ENCODE results near the gene NFXL1. TPM values are rescaled to one million over a fixed set of nuclear protein-coding genes. Genes with fewer than 3 reads are reported as not detected.

NFXL1 gene
- total and polyA plus RNA-seq, 12 donors: 2.3 to 6.3 (median 4.9) TPM

DNA sequence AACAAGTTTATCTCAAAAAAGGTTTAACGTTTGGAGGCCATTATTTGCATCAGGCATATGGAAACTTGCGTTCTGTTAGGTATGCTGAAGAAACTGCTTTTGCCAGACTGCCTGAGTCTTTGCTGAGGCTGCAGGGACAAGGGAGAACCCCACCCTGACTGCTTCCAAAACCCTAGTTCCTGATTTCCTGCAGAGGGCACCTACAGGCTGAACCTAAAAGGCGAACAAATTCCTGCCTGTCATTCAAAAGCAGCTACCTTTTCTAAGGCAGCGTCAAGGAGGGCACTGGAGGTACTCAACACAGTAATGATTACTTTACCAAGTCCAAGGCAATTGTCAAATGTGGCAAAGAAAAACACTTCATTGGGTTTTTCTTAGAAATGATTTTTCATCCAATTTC lies 75.9 kb downstream of the NFXL1 start:
- Histone ChIP-seq H3K4me1 (peaks cover 2 to 44% (median 31%) of the 10 kb centered on the region in 9 donors), H3K27me3 (peaks cover 0 to 28% (median 0%) of the 10 kb centered on the region in 7 donors), H3K27ac (peak overlapping the region in 5 of 10 donors; percentile 62 to 86 (median 66)), H3K4me3 (peak overlapping the region in 9 of 10 donors; percentile 32 to 77 (median 62)), H3K9me3 (no peaks in the 10 kb centered on the region), H3K36me3 (peaks cover 0 to 11% (median 0%) of the 10 kb centered on the region in 9 donors)
- 28 to 45% methylated on average over 4 of the region's 4 CpGs for WGBS, 2 donors
- intact Hi-C loops (cut with DNase I): loop anchor here in 8 of 10 donors (2.0 to 10.0 kb wide), 4 partner anchors 134 to 151 kb away; no protein-coding TSS in a partner anchor
- TF ChIP-seq, protein P1, sequence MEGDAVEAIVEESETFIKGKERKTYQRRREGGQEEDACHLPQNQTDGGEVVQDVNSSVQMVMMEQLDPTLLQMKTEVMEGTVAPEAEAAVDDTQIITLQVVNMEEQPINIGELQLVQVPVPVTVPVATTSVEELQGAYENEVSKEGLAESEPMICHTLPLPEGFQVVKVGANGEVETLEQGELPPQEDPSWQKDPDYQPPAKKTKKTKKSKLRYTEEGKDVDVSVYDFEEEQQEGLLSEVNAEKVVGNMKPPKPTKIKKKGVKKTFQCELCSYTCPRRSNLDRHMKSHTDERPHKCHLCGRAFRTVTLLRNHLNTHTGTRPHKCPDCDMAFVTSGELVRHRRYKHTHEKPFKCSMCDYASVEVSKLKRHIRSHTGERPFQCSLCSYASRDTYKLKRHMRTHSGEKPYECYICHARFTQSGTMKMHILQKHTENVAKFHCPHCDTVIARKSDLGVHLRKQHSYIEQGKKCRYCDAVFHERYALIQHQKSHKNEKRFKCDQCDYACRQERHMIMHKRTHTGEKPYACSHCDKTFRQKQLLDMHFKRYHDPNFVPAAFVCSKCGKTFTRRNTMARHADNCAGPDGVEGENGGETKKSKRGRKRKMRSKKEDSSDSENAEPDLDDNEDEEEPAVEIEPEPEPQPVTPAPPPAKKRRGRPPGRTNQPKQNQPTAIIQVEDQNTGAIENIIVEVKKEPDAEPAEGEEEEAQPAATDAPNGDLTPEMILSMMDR (IDR thresholded peaks at IDR 0.05): no peak
- DNase-seq: no peak
- ATAC-seq: no peak

GRCh38 chr4:47837908-47838294 lies 76.5 kb downstream of the NFXL1 start, which contains the start of gene CORIN:
CORIN (minus strand) TSS chr4:47838067; CDS start chr4:47837949, 118 bp downstream.
- Histone ChIP-seq H3K4me3 (peak within 1 kb of the TSS; percentile 32 to 77 (median 62)), H3K9me3 (peaks cover 0 to 5% (median 3%) of the 10 kb centered on the region in 11 donors), H3K27ac (peak within 1 kb of the TSS; percentile 6 to 86 (median 65)), H3K27me3 (peaks cover 0 to 28% (median 0%) of the 10 kb centered on the region in 7 donors), H3K36me3 (peaks cover 0 to 11% (median 0%) of the 10 kb centered on the region in 9 donors), H3K4me1 (peaks cover 2 to 44% (median 31%) of the 10 kb centered on the region in 9 donors)
- intact Hi-C loops (cut with DNase I): loop anchor here in 9 of 10 donors (2.0 to 10.0 kb wide), 5 partner anchors 131 to 151 kb away; no protein-coding TSS in a partner anchor
- 1 to 5% methylated on average over 16 of the region's 16 CpGs for WGBS, 2 donors
- ATAC-seq: peak in 4 of 8 donors; percentile 7 to 46 (median 12)
- DNase-seq: no peak
- TF ChIP-seq, protein P1 (IDR thresholded peaks at IDR 0.05): no peak

DNA sequence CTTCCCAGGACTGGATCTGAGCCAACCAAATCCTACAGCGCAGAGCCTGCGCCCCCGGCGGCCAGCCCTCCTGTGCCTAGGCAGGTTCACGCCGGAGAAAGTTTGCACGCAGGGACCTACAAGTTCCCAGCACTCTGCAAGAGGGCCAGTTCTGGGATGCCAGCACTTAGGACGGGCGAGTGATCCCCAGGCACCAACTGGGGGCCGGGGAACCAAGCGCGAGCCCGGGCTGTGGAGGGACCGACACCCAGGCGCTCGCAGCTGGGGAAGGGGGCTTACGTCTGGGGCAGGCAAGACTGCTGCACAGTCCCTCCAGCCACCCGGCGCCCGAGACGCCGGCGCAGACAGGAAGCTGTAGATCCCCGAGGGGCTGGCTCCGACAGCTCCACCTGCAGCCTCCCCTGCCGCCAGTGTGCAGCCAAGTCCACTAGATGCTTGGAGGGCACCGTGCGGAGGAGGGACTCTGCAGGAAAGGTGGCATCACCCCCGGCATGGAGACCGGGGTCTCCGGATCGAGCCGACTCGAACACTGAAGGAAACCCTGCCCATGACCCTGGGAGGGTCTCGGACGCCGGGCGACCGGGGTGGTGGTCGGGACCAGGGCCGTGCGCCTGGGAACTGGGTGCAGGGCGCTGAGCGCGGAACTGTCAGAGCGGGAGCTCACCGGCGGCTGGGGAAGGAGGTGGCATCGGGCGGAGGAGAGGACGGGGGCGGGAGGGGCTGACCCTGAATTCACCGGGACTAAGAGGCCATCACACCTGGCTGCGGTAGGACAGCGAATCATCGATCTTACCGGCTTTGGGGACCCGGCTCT lies 77.1 kb downstream of the NFXL1 start:
- H3K4me3 ChIP-seq: peak overlapping the region; percentile 32 to 77 (median 62)
- H3K27ac ChIP-seq: peak overlapping the region; percentile 6 to 86 (median 65)
- WGBS, 2 donors: 0 to 1% methylated on average over 57 to 58 of the region's 58 CpGs
- ATAC-seq (peak; percentile 51 to 86 (median 72)), DNase-seq (peak; percentile 24 to 53)
- peaks cover 0 to 9% (median 4%) of the 10 kb centered on the region in 11 donors for H3K9me3 ChIP-seq
- peaks cover 0 to 8% (median 0%) of the 10 kb centered on the region in 9 donors for H3K36me3 ChIP-seq
- intact Hi-C loops (cut with DNase I): loop anchor here in 9 of 10 donors (2.0 to 10.0 kb wide), 5 partner anchors 130 to 150 kb away; no protein-coding TSS in a partner anchor
- H3K4me1 ChIP-seq: peaks cover 2 to 44% (median 31%) of the 10 kb centered on the region in 9 donors
- peaks cover 0 to 28% (median 4%) of the 10 kb centered on the region in 7 donors for H3K27me3 ChIP-seq
- TF ChIP-seq, protein P1 (IDR thresholded peaks at IDR 0.05): peak in 1 of 9 donors; percentile 13

- peak overlapping the region; percentile 6 to 86 (median 65) for H3K27ac ChIP-seq
- H3K4me1 ChIP-seq: peaks cover 2 to 44% (median 31%) of the 10 kb centered on the region in 9 donors
- H3K27me3 ChIP-seq: peaks cover 0 to 28% (median 4%) of the 10 kb centered on the region in 7 donors
- intact Hi-C loops (cut with DNase I): loop anchor here (1.0 to 10.0 kb wide), 7 partner anchors 130 to 149 kb away; no protein-coding TSS in a partner anchor
- ATAC-seq: peak; percentile 91 to 96 (median 94)
- DNase-seq: peak; percentile 71 to 82
- TF ChIP-seq, protein P1 (IDR thresholded peaks at IDR 0.05): peak; percentile 35 to 84 (median 67)
- peak overlapping the region; percentile 32 to 77 (median 62) for H3K4me3 ChIP-seq
- WGBS, 2 donors: 0% methylated on average over 27 of the region's 27 CpGs
- peaks cover 0 to 9% (median 4%) of the 10 kb centered on the region in 11 donors for H3K9me3 ChIP-seq
- H3K36me3 ChIP-seq: peaks cover 0 to 2% (median 0%) of the 10 kb centered on the region in 9 donors
Observed at GRCh38 chr4:47836641-47837093, 77.7 kb downstream of the NFXL1 start.
